Heart right ventricle (tissue), 16 donors: ENCODE measurements around the gene FRZB. TPM values are rescaled to one million over a fixed set of nuclear protein-coding genes. Genes with fewer than 3 reads are reported as not detected.

ENCODE experiments used
- ATAC-seq, 8 donors: fragments of 200-7000 bp; cut with Tn5 transposase; one replicate each; pipeline ENCODE4 v1.9.1; 2020; ENCODE audit warnings: mild to moderate bottlenecking in 8 of 8, moderate library complexity in 8 of 8, moderate number of reproducible peaks in 1 of 8
- DNase-seq, 2 donors: peaks; one replicate each; pipeline ENCODE4 v3.0.0-alpha.2; 2020
- H3K27ac ChIP-seq, 10 donors: fragments of 200-600 bp; sonication (generic) in 2 of 10; one replicate each; pipeline versions ENCODE4 v1.5.0 to v1.8.0; 2020 to 2022; ENCODE audit warnings: mild to moderate bottlenecking in 3 of 10
- H3K27me3 ChIP-seq, 7 donors: fragments of 200-600 bp; one replicate each; pipeline ENCODE4 v1.8.0; 2021 to 2022; ENCODE audit warnings: mild to moderate bottlenecking in 2 of 7
- H3K36me3 ChIP-seq, 9 donors: fragments of 200-600 bp; sonication (generic) in 1 of 9; one replicate each; pipeline versions ENCODE4 v1.5.0 to v1.8.0; 2020 to 2022; ENCODE audit warnings: mild to moderate bottlenecking in 2 of 9
- H3K4me1 ChIP-seq, 9 donors: fragments of 200-600 bp; sonication (generic) in 1 of 9; one replicate each; pipeline versions ENCODE4 v1.5.0 to v1.8.0; 2020 to 2022; ENCODE audit warnings: mild to moderate bottlenecking in 4 of 9
- H3K4me3 ChIP-seq, 10 donors: fragments of 200-600 bp; sonication (generic) in 2 of 10; one replicate each; pipeline versions ENCODE4 v1.5.0 to v1.8.0; 2020 to 2022; ENCODE audit warnings: mild to moderate bottlenecking in 7 of 10, moderate library complexity in 2 of 10
- H3K9me3 ChIP-seq, 11 donors: fragments of 200-600 bp in 10 of 11; sonication (generic) in 2 of 11; one replicate each; pipeline versions ENCODE4 v1.5.0 to v1.8.0; 2013 to 2022; ENCODE audit warnings: mild to moderate bottlenecking in 2 of 11, control low read depth in 1 of 11, moderate library complexity in 1 of 11
- CTCF ChIP-seq, 9 donors: fragments of 200-600 bp; sonication (generic) in 2 of 9; IDR thresholded peaks; one replicate each; pipeline versions ENCODE4 v1.5.0 to v1.8.0; 2021 to 2022; ENCODE audit warnings: antibody characterized with exemption in 9 of 9, mild to moderate bottlenecking in 5 of 9, moderate library complexity in 1 of 9
- WGBS, 2 donors: extraction: QIAGEN DNeasy Blood & Tissue Kit; methylation state at CpG; one replicate each; pipeline ENCODE4 v1.1.7; 2013; ENCODE audit warnings: inconsistent platforms in 1 of 2; 5-methylcytosine and 5-hydroxymethylcytosine counted together
- intact Hi-C, 10 donors: fragments of 100-400 bp; cut with DNase I; formaldehyde crosslinking; loops; one replicate each; pipeline versions ENCODE4 v1.11.1 to v1.14.2; 2022
- polyA plus RNA-seq, 2 donors: library from polyadenylated mRNA; stranded (reverse); fragments of 200-250 nt; gene quantifications; one replicate each; pipeline ENCODE4 v1.2.3, GENCODE V29; 2013
- total RNA-seq, 10 donors: library from RNA; stranded (reverse); fragmentation: NEBNext Ultra II Directional in 3 of 10; extraction: Animal tissue kit (Norgen Biotek cat#: 25700) in 3 of 10; gene quantifications; one replicate each; pipeline versions ENCODE4 v1.2.1 to v1.2.4, GENCODE V29; 2021 to 2023
- donor health status: Arrhythmogenic right ventricular cardiomyopathy.
- donor health status: ischemic (EF 13 %, LVEDD 7.1; RV severe dilation, severe dysfunction).
- donor health status: healthy with polysubstance abuse.
- donor health status: DM: no; HTN: yes; CAD: no.
- donor health status: DM: no; HTN: no; CAD: no.
- donor health status: ischemic (EF 25% LVEDD 6.9; RV normal size, moderate dysfunction).
- donor health status: ischemic (EF 25% LVEDD 5.7; RV mildly dilated, moderate dysfunction).
- donor health status: healthy.
- donor health status: DM: yes; HTN: yes; CAD: no.
- donor health status: Ischemic cardiomyopathy.
- donor health status: ischemic (EF 35%, LVEDD 5.7; RV mildly dilated, moderate dysfunction).
- donor health status: nonischemic (EF 11% LVEDD 7.7; RV severe dilation, severe dysfunction).
- donor health status: DM: yes; HTN: yes; CAD: no.
- donor health status: PGD.
- donor health status: ischemic (EF 29% LVEDD 5.4; RV normal size, mild dysfunction).
- donor health status: nonischemic (EF 23%, LVEDD 6.1; RV moderate dilation, normal function).

FRZB gene
- total and polyA plus RNA-seq, 12 donors: 0.85 to 5.7 (median 2.2) TPM

GRCh38 chr2:182826064-182826463 lies 40.4 kb downstream of the FRZB start:
- Histone ChIP-seq H3K27me3 (no peaks in the 10 kb centered on the region), H3K9me3 (no peaks in the 10 kb centered on the region), H3K4me1 (no peaks in the 10 kb centered on the region), H3K4me3 (no peak overlapping the region), H3K36me3 (no peaks in the 10 kb centered on the region), H3K27ac (no peak overlapping the region)
- TF ChIP-seq CTCF (IDR thresholded peaks at IDR 0.05): no peak
- DNase-seq: no peak
- intact Hi-C loops: no loop called here
- ATAC-seq: no peak
- 78 to 85% methylated on average over 1 of the region's 1 CpG for WGBS, 2 donors

GRCh38 chr2:182824767-182825158 lies 41.7 kb downstream of the FRZB start:
- no peak for TF ChIP-seq CTCF (IDR thresholded peaks at IDR 0.05)
- Histone ChIP-seq H3K27ac (no peak overlapping the region), H3K27me3 (no peaks in the 10 kb centered on the region), H3K36me3 (no peaks in the 10 kb centered on the region), H3K4me1 (no peaks in the 10 kb centered on the region), H3K9me3 (no peaks in the 10 kb centered on the region), H3K4me3 (no peak overlapping the region)
- intact Hi-C loops: no loop called here
- 79 to 82% methylated on average over 6 of the region's 6 CpGs for WGBS, 2 donors
- no peak for ATAC-seq
- DNase-seq: no peak

- no peak overlapping the region for H3K4me3 ChIP-seq
- DNase-seq: no peak
- WGBS, 2 donors: 70 to 77% methylated on average over 5 of the region's 5 CpGs
- no peaks in the 10 kb centered on the region for H3K9me3 ChIP-seq
- no peak for TF ChIP-seq CTCF (IDR thresholded peaks at IDR 0.05)
- no peak for ATAC-seq
- intact Hi-C loops: no loop called here
- H3K27ac ChIP-seq: no peak overlapping the region
- H3K27me3 ChIP-seq: no peaks in the 10 kb centered on the region
- H3K4me1 ChIP-seq: no peaks in the 10 kb centered on the region
- no peaks in the 10 kb centered on the region for H3K36me3 ChIP-seq
These were observed 42.2 kb downstream of the FRZB start for GRCh38 chr2:182824056-182824766.

- no peak for TF ChIP-seq CTCF (IDR thresholded peaks at IDR 0.05)
- 95% methylated on average over 2 of the region's 2 CpGs for WGBS, 2 donors
- H3K4me3 ChIP-seq: no peak overlapping the region
- no peaks in the 10 kb centered on the region for H3K9me3 ChIP-seq
- H3K27ac ChIP-seq: no peak overlapping the region
- ATAC-seq (no peak), DNase-seq (no peak)
- H3K36me3 ChIP-seq: no peaks in the 10 kb centered on the region
- intact Hi-C loops: no loop called here
- H3K4me1 ChIP-seq: peaks cover 0 to under 1% (median 0%) of the 10 kb centered on the region in 9 donors
- H3K27me3 ChIP-seq: no peaks in the 10 kb centered on the region
These were observed 43.7 kb downstream of the FRZB start for GRCh38 chr2:182822733-182823132.
